ENCODE results near the gene KCNH4. TPM values are rescaled to one million over a fixed set of nuclear protein-coding genes. Genes with fewer than 3 reads are reported as not detected.

Gene KCNH4
- total and polyA plus RNA-seq, 9 of the 15 experiments (the other 6 are each of a cell fraction or from before 2014, with no cell fraction given), result 0.10 to 1.8 (median 0.50) TPM

DNA sequence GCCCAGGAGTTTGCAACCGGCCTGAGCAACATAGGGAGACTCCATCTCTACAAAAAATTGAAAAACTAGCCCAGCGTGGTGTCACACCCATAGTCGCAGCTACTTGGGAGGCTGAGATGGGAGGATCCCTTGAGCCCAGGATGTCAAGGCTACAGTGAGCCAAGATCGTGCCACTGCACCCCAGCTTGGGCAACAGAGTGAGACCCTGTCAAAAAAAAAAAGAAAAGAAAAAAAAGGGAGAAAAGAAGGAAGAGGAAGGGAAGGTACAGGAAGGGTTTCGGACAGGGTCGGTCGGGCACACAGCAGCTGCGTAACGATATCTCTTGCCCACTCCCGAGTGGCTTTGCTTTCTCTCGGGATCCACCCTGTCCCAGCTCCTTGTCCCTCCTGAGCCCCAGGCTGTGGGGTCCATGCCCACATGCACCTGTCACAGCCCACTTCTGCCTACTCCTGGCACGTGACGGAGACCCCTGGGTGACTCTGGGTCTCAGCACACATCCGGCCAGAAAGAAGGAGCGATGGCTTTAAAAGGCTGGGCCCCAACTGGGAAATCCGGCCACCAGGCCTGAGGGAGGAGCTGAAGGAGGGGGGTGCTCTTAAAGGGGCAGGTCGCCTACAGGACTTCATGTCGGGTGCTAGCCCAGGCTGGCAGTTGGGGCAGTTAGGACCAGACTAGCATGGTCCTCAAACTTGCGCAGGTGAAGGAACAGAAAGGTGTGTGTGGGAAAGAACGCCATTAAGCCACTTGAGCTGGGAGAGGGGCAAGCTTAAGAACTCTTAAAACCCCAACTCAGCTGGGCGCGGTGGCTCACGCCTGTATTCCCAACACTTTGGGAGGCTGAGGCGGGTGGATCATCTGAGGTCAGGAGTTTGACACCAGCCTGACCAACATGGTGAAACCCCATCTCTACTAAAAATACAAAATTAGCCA lies 13.3 kb upstream of the KCNH4 start, which contains the start of gene GHDC (continued):
- TF ChIP-seq, protein P1, sequence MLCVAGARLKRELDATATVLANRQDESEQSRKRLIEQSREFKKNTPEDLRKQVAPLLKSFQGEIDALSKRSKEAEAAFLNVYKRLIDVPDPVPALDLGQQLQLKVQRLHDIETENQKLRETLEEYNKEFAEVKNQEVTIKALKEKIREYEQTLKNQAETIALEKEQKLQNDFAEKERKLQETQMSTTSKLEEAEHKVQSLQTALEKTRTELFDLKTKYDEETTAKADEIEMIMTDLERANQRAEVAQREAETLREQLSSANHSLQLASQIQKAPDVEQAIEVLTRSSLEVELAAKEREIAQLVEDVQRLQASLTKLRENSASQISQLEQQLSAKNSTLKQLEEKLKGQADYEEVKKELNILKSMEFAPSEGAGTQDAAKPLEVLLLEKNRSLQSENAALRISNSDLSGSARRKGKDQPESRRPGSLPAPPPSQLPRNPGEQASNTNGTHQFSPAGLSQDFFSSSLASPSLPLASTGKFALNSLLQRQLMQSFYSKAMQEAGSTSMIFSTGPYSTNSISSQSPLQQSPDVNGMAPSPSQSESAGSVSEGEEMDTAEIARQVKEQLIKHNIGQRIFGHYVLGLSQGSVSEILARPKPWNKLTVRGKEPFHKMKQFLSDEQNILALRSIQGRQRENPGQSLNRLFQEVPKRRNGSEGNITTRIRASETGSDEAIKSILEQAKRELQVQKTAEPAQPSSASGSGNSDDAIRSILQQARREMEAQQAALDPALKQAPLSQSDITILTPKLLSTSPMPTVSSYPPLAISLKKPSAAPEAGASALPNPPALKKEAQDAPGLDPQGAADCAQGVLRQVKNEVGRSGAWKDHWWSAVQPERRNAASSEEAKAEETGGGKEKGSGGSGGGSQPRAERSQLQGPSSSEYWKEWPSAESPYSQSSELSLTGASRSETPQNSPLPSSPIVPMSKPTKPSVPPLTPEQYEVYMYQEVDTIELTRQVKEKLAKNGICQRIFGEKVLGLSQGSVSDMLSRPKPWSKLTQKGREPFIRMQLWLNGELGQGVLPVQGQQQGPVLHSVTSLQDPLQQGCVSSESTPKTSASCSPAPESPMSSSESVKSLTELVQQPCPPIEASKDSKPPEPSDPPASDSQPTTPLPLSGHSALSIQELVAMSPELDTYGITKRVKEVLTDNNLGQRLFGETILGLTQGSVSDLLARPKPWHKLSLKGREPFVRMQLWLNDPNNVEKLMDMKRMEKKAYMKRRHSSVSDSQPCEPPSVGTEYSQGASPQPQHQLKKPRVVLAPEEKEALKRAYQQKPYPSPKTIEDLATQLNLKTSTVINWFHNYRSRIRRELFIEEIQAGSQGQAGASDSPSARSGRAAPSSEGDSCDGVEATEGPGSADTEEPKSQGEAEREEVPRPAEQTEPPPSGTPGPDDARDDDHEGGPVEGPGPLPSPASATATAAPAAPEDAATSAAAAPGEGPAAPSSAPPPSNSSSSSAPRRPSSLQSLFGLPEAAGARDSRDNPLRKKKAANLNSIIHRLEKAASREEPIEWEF (CRISPR knock-in tag; IDR thresholded peaks at IDR 0.05), result no peak

All from K562 (cell line).